Measurements from ENCODE around the gene PGAM1.
"Not testable (repeated sequence)": the region's sequence is repeated elsewhere in the genome, so short reads cannot be mapped to it uniquely, and the experiment has no call there.

Gene PGAM1

DNA sequence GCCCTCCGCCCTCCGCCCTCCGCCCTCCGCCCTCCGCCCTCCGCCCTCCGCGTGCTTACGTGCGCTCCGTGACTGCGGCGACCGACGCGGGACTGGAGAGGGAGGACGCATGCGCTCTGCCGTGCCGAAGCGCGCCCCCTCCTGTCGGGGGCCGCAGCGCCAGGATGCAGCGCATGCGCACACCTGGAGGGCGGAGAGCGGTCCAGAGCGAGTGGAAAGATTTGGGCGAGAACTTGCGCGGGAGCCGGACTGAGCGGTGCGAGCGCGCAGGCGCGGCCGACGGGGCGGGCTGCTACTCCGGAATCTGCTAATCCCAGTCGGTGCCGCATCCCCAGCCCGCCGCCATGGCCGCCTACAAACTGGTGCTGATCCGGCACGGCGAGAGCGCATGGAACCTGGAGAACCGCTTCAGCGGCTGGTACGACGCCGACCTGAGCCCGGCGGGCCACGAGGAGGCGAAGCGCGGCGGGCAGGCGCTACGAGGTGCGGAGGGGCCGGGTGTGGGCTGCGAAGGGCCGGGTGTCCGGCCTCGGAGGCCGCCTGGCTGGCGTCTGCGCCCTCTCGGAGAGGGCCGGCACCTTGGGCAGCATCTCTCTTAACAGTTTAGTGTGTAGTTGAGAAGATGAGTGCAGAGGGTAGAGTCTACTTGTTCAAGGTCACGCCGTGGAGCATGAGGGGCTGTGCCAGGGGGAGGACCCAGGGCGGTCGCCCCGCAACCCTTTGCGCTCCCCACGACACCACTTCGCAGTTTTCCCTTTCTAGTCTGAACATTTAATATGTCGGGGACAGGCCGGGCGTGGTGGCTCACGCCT, at the start of gene PGAM1:
TSS of gene PGAM1 (plus strand) at position 228 of the 812 bp plus-strand sequence. CDS start at position 345, 117 bp downstream.
- DNase-seq = peak; percentile 75

DNA sequence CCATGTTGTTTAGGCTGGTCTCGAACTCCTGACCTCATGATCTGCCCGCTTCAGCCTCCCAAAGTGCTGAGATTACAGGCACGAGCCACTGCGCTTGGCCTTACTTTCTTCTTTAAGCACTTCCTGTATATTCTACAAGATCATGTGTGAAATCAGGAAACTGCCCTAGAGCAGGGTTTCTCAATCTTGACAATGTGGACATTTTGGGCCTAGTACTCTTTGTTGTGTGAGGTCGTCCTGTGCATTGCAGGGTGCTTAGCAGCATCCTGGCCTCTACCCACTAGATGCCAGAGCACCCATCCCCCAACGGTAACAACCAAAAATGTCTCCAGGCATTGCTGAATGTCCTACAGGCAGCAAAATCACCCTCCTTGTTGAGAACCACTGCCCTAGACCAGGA, 49.6 kb upstream of the PGAM1 start:
- no peak for DNase-seq

DNA sequence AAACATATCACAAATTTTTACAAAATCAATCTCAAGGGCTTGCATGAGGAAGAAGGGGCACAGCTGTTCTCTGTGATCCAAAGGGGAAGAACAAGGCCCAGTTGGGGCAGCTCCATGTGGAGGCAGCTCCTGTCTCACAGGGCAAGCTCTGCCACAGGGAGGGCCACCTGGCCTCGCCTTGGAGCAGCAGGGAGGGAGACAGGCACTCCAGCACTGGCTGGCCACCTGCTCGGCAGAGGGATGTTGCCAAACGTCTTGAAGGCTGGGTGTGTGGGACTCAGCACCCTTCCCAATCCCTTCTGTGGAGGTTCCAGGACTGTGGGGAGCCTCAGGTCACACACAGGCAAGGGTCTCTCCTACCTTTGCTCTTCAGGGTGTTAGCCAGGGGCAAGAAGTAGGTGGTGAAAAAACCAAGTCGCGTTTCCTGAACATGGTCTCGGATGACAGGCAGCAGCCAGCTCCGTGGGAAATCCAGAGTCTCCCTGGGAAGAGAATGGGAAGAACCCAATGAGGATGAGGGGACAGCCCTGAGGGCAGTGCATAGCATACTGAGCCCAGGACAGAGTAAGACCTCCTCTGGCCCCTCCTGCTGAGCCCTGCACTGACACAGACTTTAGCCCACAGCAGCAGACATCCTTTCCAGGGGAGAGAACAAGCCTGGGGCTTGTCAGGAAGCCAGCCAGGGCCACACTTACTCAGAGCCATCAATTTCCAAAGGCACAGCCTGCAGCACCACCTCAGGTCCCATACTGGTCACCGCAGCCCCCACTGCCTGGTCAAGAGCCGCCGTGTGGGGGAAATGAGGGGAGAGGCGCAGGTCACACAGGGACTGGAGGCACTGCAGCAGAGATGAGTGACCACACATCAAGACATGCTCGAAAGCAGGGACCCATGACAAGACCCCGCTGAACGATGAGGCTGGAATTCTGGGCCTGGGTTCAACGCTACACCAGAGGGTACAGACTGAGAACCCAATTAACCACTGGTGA, 46.8 kb upstream of the PGAM1 start:
- DNase-seq = no peak

DNA sequence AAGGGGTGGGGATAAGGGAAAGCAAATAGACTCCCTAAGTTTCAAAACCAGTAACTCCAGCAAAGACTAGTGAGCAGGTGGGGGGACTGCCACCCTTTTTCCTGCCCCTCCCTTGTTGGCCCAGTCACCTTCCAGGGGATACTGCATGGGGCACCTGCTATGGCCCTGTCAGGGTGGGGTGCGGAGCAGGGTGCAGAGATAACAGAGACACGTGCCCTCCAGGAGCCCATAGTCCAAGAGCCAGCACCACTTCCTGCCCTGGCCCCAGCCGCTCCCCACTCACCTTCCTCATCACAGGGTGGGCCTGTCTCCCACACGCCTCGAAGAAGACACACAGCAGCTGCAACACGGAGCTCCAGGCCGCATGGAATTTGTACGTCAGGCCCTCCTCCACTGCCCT, 45.5 kb upstream of the PGAM1 start:
- no peak for DNase-seq

DNA sequence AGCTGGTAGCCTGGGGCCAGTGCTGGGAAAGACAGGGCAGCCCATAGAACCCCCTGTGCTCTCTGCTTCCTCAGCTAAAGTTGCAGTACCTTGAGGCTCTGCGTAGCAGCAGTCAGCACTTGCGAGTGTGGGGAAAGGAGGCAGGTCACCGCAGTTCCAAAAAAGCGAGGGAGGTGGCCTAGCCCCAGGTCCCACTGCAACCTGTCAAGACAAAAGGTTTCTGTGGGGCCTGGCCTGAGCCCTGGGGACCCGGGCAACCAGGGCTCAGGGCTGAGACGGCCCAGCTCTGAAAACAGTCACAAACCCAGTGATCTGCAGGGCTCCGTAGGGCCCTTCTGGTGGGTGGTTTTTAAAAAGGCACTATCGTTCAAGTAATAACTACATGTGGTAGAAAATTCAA, 44.4 kb upstream of the PGAM1 start:
- no peak for DNase-seq

DNA sequence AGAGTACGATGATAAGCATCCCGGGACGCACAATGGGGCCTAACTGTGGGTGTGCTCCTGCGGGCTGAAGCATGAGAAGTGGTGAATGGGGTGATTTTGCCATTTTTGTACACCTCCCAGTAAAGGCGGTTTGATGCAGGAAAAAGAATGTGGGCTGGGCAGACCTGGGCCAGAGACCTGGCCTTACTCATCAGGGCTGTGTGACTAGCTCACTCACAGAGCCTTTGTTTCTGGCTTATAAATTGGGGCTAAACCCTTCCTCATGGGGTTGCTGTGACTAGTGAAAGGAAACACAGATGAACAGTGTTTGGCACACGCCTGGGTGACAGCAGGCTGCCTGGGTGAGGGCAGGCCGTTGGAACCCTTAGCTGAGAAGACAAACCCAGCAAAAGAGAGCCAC, 42.8 kb upstream of the PGAM1 start:
- no peak for DNase-seq

DNA sequence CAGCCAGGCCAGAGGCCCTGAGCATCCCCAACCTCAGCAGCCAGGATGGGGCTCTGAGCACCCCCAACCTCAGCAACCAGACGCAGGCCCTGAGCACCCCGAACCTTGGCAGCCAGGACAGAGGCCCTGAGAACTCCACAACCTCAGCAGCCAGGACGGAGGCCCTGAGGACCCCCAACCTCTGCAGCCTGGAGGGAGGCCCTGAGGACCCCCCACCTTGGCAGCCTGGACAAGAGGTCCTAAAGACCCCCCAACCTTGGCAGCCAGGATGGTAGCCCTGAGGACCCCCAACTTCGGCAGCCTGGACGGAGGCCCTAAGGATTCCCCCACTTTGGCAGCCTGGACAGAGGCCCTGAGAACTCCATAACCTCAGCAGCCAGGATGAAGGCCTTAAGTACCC, 41.8 kb upstream of the PGAM1 start:
- DNase-seq = no peak

DNA sequence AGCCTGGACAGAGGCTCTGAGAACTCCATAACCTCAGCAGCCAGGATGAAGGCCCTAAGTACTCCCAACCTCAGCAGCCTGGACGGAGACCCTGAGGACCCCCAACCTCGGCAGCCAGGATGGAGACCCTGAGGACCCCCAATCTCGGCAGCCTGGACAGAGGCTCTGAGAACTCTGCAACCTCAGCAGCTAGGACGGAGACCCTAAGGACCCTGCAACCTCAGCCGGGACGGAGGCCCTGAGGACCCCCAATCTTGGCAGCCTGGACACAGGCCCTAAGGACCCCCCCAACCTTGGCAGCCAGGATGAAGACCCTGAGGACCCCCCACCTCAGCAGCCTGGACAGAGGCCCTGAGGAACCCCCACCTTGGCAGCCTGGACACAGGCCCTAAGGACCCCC, 41.4 kb upstream of the PGAM1 start:
- DNase-seq = no peak

DNA sequence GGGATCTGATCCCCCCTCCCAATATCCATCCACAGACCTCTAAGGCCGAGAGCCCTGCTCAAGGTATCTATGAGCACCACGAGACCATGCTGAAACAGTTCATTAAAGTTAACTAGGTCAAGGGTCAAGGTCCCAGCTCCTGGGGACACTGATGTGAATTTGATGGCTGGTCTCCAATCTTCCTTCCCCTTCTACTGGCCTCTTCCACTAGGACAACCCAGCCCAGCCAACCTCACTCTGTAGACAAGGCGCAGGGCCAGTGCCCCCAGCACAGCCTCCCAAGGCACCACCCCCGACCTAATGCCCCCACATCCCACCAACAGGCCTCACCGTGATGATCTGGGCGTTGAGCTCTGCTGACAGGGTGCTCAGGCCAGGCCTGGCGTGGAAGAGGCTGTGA, 40.4 kb upstream of the PGAM1 start:
- no peak for DNase-seq

DNA sequence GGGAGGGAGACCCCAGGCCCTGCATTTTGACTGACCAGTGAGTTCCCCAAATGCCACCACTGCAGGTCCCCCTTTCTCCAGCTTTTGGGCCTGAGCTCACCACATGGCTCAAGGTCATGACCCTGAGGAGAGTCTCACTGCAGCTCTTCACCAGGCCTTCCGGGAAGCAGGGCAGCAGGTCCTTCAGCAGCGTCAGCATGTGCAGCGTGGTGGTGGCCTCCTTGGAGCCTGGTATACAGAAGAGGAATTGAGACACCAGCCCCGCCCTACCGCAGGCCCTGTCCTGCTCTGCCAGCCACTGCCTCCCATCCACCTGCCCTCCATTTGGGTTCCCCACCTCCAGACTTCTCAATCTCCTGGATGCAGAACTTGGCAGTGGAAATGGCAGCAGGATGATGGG, 37.8 kb upstream of the PGAM1 start:
- no peak for DNase-seq

DNA sequence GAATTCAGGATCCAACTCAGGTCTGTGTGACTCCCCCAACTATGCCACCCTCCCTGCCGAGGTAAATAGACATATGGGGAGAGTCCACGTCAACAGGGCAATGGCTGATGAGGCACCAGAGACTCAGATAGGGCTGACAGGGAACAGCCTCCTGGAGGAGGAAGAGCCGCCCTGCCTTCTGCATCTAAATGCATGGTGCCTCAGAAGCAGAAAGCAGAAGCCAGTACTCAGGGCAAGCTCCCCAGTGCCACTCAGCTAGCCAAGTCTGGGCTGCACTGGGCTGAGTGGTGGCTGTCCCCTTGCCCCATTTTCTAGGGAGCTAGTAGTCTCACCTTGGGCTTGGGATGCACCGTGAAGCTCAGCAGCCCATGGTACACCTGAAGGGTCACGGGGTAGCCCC, 35.9 kb upstream of the PGAM1 start:
- no peak for DNase-seq

DNA sequence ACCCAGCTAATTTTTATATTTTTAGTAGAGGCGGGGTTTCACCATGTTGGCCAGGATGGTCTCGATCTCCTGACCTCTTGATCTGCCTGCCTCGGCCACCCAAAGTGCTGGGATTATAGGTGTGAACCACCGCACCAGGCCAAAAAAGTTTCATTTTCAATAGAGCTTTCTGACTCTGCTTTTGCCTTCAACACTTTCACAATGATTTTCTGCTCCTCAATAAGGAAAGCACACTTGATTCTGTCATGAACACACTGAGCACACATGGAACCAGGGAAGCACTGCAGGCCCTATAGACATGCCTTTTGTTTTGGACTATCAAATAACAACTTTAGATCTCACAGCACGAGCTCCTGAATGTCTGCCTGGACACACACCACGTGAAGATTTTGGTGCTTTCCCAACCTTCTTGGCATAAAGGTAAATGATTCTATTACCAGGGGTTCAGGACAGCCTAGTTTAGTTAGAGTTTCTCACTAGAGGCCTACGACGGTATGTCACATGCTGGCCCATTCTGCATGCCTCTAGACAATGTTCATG, 32.9 kb upstream of the PGAM1 start:
- no peak for DNase-seq

DNA sequence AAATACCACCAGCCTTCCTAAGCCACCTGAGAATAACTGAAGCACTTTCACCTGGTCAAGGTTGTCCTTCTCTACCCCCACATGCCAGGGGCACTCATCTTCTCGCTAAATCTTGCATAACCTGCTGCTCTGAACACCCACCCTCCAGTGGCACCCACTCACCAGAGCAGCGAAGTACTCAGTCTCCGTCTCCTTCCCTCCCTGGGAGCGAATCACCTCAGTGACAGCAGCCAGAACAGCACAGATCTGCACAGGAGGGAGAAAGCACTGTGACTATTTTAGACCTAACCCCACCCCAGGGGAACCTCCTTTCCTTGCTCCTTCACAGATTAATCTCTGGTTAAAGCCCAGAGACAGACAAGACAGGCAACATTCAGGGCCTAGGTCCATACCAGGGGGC, 29.9 kb upstream of the PGAM1 start:
- DNase-seq = no peak

DNA sequence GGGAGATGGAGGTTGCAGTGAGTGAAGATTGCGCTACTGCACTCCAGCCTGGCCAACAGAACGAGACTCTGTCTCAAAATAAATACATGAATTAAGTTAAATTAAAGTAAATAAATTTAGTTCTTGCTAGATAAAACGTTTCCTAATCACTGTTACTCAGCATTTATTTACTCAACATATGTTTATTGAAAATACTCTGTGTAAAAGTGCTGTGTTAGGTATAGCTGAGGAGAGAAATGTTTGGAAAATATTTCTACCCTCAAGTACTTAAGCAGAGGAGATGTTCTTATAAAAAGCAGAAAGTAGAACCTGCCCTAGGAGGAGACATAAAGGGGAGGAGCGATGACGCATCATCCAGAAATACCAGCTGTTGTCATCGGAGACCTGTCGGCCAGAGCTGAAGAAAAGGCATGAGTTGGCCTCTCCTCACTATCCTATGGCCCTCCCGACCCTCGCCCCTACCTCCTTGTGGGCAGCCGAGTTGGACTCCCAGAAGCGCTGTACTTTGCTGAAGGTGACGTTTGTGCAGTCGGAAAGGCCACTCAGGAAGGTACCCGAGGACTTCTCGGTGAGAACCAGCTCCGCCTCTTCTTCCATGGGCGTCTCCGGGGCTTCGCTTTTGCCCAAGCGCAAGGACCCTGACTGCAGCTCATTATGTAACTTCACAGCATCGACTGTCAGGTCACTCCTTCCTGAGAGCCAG, 26.0 kb upstream of the PGAM1 start:
- DNase-seq = no peak

DNA sequence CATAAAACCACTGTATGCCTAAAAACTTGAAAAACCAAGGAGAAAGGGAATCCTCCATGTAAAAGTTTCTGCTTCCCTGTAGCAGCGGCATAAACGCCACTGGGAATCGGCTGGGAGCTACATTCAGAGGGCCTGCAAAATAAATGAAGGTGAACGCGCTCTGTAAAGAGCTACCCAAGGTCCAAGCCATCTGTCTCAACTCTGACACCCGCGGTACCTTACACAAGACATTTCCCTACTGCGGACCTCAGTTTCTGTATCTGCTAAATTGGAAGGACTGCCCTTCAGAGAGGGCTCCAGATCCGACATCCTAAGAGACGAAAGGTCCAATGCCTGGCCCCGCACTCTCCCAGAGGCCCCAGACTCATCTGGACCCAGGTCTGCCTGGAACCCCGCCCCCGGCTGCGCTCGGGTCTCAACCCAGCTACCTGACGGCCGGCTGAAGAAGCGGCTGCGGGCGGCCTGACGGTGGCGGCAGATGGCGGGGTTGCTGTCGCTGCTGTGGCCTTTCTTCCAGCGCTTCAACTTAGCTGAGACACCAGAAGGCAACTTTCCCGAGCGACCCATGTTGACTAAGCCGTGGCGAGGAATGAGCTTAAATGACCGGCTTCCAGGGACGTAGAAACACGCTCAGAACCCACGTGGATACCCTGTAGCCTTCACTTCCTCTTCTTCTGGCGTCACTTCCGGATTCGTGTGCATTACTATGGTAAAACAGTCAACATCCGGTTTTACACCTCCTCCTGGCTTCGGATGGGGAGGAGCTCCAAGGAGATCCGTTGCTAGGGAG, 25.1 kb upstream of the PGAM1 start, which contains the start of gene RRP12:
TSS of gene RRP12 (minus strand) at position 676 of the 790 bp plus-strand sequence. CDS start at position 567, 109 bp downstream.
- DNase-seq = peak; percentile 71

DNA sequence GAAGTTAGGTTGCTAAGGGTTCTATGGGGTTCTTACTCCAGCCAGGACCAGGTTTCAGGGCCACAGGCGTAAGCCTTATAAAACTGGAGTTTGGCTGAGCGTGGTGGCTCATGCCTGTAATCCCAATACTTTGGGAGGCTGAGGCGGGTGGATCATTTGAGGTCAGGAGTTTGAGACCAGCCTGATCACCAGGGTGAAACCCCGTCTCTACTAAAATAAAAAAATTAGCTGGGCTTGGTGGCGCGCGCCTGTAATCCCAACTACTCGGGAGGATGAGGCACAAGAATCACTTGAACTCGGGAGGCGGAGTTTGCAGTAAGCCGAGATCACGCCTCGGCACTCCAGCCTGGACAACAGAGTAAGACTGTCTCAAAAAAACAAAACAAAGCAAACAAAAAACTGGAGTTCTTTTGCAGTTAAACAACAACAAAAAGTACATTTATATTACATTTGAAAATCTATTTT, 24.5 kb upstream of the PGAM1 start:
- DNase-seq = no peak

DNA sequence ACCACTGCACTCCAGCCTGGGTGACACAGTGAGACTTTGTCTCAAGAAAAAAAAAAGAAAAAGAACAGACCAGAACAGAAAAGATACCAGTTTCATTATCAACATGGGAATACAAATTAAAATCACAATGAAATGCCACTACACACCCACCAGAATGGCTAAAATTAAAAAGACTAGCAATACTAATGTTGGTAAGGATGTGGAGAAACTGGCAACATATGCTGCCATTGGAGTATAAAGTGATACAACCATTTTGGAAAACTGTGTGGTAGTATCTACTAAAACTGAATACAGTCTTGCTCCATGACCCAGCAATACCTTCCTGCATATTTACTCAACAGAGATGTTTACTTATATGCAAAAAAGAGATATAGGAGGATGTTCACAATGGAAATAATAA, 21.9 kb upstream of the PGAM1 start:
- DNase-seq = no peak

DNA sequence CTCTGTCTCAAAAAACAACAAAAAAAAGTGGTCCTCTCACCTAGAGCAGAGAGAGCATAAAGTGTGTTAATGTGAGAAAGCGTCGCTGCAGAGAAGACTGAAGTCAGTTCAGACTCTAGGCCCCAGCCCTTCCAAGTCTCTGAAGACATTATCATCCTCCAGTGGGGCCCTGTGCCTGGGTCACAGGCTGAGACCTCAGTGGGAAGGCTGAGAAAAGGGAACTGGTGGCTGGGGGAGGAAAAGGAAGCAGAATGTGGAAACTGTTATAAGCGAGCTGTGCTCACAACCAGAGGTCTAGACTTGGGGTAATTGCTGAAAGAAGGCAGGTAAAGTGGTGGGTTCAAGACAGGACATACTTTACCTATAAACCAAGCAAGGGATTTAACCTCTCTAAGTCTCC, 19.9 kb upstream of the PGAM1 start:
- no peak for DNase-seq

DNA sequence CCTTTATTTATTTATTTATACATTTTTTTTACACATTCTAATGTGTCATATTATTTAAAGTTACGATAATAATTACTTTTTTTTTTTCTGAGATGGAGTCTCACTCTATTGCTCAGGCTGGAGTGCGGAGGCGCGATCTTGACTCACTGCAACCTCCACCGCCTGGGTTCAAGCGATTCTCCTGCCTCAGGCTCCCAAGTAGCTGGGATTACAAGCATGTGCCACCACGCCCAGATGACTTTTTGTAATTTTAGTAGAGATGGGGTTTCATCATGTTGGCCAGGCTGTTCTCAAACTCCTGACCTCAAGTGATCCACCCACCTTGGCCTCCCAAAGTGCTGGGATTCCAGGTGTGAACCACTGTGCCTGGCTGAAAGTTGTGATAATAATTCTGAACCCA, 19.5 kb upstream of the PGAM1 start:
- DNase-seq = not testable (repeated sequence)

DNA sequence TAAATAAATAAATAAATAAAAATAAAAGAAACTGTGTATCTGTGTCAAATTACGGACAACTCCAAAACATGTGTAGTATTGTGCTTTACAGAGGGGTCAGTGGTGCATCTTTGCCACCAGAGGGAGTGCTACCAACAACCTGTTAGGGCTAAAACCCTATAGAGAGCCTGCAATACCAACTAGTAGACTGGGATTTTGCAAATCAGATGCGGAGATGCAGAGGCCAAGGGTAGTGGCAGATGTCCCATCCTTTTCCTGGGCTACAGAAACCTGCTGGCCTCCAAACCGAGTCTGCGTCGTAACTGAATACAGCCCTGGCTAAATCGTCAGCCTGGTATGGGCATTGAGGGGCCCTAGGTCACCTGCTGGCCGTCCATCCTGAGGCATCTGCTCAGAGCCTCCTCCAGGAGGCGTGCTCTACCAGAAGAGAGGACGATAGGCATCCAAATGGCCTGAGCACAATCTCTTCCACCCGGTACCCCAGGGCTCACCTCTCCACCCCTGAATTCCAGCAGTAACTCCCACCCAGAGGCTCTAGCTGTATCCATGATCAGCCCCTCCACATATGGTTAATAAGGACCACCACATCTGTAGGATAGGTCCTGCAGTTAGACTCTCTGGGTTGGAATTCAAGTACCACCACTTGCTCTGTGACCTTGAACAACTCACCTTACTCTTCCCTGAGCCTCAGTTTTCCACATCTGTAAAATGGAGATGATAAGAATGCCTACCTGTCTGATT, 18.6 kb upstream of the PGAM1 start:
- peak; percentile 24 for DNase-seq

DNA sequence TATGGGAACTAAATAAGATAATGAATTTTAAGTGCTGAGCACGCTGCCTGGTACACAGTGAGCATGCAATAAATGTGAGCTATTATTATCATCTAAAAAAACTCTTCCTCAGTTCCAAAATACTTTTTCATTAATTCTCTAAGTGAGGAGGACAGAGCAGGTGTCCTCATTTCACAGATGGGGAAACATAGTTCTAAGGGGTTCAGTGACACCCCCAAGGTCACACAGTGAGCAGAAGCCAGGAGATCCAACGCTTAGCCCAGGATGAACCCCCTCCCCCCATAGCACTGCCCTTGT, 18.1 kb upstream of the PGAM1 start:
- DNase-seq = no peak
